Body of pancreas (tissue), 4 donors: ENCODE results near the gene PATE2.

Source experiments
- CTCF ChIP-seq, 7 experiments: fragments of 450-650 bp in 4 of 7; fragments of 200-600 bp in 3 of 7; sonication (generic) in 3 of 7; IDR thresholded peaks; one replicate each; pipeline ENCODE4 v1.5.1; 2016 to 2019; ENCODE audit warnings: antibody characterized with exemption in 7 of 7
- POLR2A ChIP-seq, 3 donors: fragments of 450-650 bp; IDR thresholded peaks; one replicate each; pipeline ENCODE4 v1.6.1; 2016; ENCODE audit warnings: antibody characterized with exemption in 3 of 3, mild to moderate bottlenecking in 2 of 3

GRCh38 chr11:125802387-125802786, 23.8 kb upstream of the PATE2 start:
- no peak for TF ChIP-seq POLR2A (IDR thresholded peaks at IDR 0.05)
- no peak for TF ChIP-seq CTCF (IDR thresholded peaks at IDR 0.05)
